Stimulated activated CD4-positive, alpha-beta T cell treated with anti-CD3 and anti-CD28 coated beads, Interleukin-4, amount 100 ng/mL, for 48 hours (primary cell): ENCODE measurements around the gene GRIK5.

ENCODE experiments used
- DNase-seq, 2 donors: peaks; one replicate each; pipeline ENCODE4 v3.0.0-alpha.2; 2020; ENCODE audit warnings: low read depth in 2 of 2

GRIK5 gene

GRCh38 chr19:41956621-41957020 lies 113.4 kb downstream of the GRIK5 start:
- DNase-seq, result no peak

GRCh38 chr19:41955521-41955920 lies 114.5 kb downstream of the GRIK5 start:
- DNase-seq, result no peak

GRCh38 chr19:41951686-41952172 lies 118.3 kb downstream of the GRIK5 start:
- DNase-seq, result peak; percentile 83 to 94
